Lung (tissue), 12 donors: ENCODE data around the gene YJU2. TPM values are rescaled to one million over a fixed set of nuclear protein-coding genes. Genes with fewer than 3 reads are reported as not detected.
"Not testable (repeated sequence)": the region's sequence is repeated elsewhere in the genome, so short reads cannot be mapped to it uniquely, and the experiment has no call there.

Experiments
- ATAC-seq: fragments of 200-7000 bp; cut with Tn5 transposase; one replicate; pipeline ENCODE4 v1.9.1; 2020; ENCODE audit warnings: moderate number of reproducible peaks; ENCODE audit not compliant: insufficient read depth, low FRiP score
- DNase-seq, 3 donors: peaks; one replicate each; pipeline ENCODE4 v3.0.0-alpha.2; 2013 to 2017
- H3K27ac ChIP-seq, 2 donors: one replicate each; pipeline ENCODE4 v1.5.1; 2013; ENCODE audit warnings: mild to moderate bottlenecking in 2 of 2, moderate library complexity in 2 of 2, control low read depth in 1 of 2, inconsistent platforms in 1 of 2, low read depth in 1 of 2, low read length in 1 of 2
- H3K27me3 ChIP-seq, 3 donors: one replicate each; pipeline ENCODE4 v1.5.1; 2013; ENCODE audit warnings: low read length in 2 of 3; ENCODE audit not compliant: control insufficient read depth in 3 of 3, insufficient read depth in 3 of 3
- H3K36me3 ChIP-seq, 4 donors: one replicate each; pipeline ENCODE4 v1.5.1; 2013; ENCODE audit warnings: low read length in 4 of 4, mild to moderate bottlenecking in 1 of 4, moderate library complexity in 1 of 4; ENCODE audit not compliant: control insufficient read depth in 4 of 4, insufficient read depth in 4 of 4
- H3K4me1 ChIP-seq, 5 donors: one replicate each; pipeline ENCODE4 v1.5.1; 2013; ENCODE audit warnings: low read length in 5 of 5, mild to moderate bottlenecking in 2 of 5, moderate library complexity in 1 of 5; ENCODE audit not compliant: control insufficient read depth in 5 of 5, insufficient read depth in 5 of 5
- H3K4me3 ChIP-seq: one replicate; pipeline ENCODE4 v1.5.1; 2013; ENCODE audit warnings: mild to moderate bottlenecking, control low read depth, moderate library complexity
- H3K9ac ChIP-seq, 2 donors: one replicate each; pipeline ENCODE4 v1.5.1; 2013; ENCODE audit warnings: low read length in 2 of 2, control low read depth in 1 of 2; ENCODE audit not compliant: insufficient read depth in 1 of 2
- H3K9me3 ChIP-seq, 4 donors: one replicate each; pipeline ENCODE4 v1.5.1; 2013; ENCODE audit warnings: low read length in 3 of 4, mild to moderate bottlenecking in 1 of 4, moderate library complexity in 1 of 4; ENCODE audit not compliant: control insufficient read depth in 4 of 4, insufficient read depth in 3 of 4
- WGBS, 2 donors: extraction: QIAGEN DNeasy Blood & Tissue Kit; methylation state at CpG; one replicate each; pipeline ENCODE4 v1.1.7; 2013; 5-methylcytosine and 5-hydroxymethylcytosine counted together
- polyA plus RNA-seq, 2 donors: library from polyadenylated mRNA; stranded (reverse); fragments of 200-250 nt; gene quantifications; one replicate each; pipeline ENCODE4 v1.2.1, GENCODE V29; 2013
- total RNA-seq, 2 donors: library from RNA; depleted of rRNA in 1 of 2; stranded (reverse); fragments of >200 nt in 1 of 2; gene quantifications; one replicate each; pipeline ENCODE4 v1.2.1, GENCODE V29; 2014 to 2021
- TF ChIP-seq, protein P1 (sequence below): IDR thresholded peaks from 2 replicates; pipeline ENCODE4 v1.5.1; 2012; ENCODE audit warnings: mild to moderate bottlenecking; ENCODE audit errors: control extremely low read depth, extremely low read depth
- donor health status: control.
- donor health status: control.
- donor health status: Bipolar disorder and iron deficiency.
- donor health status: healthy.
- donor health status: DM: yes; HTN: yes; CAD: no.

The YJU2 gene
- total and polyA plus RNA-seq, 4 donors = 11.2 to 44.2 (median 26.5) TPM

DNA sequence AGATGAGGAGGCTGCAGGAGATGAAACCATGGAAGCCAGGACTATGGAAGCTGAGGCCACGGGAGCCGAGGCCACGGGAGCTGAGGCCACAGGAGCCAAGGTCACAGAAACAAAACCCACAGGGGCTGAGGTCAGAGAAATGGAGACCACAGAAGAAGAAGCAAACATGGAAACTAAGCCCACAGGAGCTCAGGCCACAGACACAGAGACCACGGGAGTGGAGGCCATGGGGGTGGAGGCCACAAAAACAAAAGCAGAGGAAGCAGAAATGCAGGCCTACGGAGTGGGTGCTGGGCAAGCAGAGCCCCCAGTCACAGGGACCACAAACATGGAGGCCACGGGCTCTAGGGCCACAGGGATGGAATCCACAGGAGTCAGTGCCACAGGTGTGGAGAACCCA lies 30.0 kb upstream of the YJU2 start:
- WGBS, 2 donors = 80 to 85% methylated on average over 6 of the region's 6 CpGs
- H3K27ac ChIP-seq = no peak overlapping the region
- no peaks in the 10 kb centered on the region for H3K36me3 ChIP-seq
- TF ChIP-seq, protein P1, sequence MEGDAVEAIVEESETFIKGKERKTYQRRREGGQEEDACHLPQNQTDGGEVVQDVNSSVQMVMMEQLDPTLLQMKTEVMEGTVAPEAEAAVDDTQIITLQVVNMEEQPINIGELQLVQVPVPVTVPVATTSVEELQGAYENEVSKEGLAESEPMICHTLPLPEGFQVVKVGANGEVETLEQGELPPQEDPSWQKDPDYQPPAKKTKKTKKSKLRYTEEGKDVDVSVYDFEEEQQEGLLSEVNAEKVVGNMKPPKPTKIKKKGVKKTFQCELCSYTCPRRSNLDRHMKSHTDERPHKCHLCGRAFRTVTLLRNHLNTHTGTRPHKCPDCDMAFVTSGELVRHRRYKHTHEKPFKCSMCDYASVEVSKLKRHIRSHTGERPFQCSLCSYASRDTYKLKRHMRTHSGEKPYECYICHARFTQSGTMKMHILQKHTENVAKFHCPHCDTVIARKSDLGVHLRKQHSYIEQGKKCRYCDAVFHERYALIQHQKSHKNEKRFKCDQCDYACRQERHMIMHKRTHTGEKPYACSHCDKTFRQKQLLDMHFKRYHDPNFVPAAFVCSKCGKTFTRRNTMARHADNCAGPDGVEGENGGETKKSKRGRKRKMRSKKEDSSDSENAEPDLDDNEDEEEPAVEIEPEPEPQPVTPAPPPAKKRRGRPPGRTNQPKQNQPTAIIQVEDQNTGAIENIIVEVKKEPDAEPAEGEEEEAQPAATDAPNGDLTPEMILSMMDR = no peak
- no peaks in the 10 kb centered on the region for H3K9me3 ChIP-seq
- H3K4me1 ChIP-seq = no peaks in the 10 kb centered on the region
- H3K9ac ChIP-seq = no peak overlapping the region
- ATAC-seq = no peak
- H3K4me3 ChIP-seq = no peak overlapping the region
- peaks cover 0 to 3% (median 0%) of the 10 kb centered on the region in 3 donors for H3K27me3 ChIP-seq
- DNase-seq = no peak

DNA sequence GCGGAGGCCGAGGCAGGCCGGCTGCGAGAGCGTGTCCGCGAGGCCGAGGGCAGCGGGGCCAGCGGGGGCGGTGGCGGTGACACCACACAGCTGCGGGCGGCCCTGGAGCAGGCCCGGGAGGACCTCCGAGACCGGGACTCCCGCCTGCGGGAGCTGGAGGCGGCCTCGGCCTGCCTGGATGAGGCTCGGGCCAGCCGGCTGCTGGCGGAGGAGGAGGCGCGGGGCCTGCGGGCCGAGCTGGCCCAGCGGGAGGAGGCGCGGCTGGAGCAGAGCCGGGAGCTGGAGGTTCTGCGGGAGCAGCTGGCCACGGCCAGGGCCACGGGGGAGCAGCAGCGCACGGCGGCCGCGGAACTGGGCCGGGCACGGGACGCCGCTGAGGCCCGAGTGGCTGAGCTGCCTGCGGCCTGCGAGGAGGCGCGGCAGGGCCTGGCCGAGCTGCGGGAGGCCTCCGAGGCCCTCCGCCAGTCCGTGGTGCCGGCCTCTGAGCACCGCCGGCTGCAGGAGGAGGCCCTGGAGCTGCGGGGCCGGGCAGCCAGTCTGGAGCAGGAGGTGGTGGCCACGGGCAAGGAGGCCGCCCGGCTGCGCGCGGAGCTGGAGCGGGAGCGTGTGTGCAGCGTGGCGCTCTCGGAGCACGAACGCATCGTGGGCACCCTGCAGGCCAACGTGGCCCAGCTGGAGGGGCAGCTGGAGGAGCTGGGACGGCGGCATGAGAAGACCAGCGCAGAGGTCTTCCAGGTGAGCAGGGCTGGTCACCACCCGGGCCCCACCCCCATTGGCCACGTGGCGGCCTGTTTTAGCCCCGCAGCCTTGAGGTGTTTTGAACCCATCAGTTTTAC lies 29.2 kb upstream of the YJU2 start:
- H3K27ac ChIP-seq = no peak overlapping the region
- no peaks in the 10 kb centered on the region for H3K36me3 ChIP-seq
- WGBS, 2 donors = 96% methylated on average over 75 to 81 of the region's 81 CpGs
- H3K9me3 ChIP-seq = no peaks in the 10 kb centered on the region
- no peaks in the 10 kb centered on the region for H3K4me1 ChIP-seq
- TF ChIP-seq, protein P1 = no peak
- ATAC-seq = no peak
- DNase-seq = no peak
- no peak overlapping the region for H3K4me3 ChIP-seq
- H3K9ac ChIP-seq = no peak overlapping the region
- peaks cover 0 to 3% (median 0%) of the 10 kb centered on the region in 3 donors for H3K27me3 ChIP-seq

DNA sequence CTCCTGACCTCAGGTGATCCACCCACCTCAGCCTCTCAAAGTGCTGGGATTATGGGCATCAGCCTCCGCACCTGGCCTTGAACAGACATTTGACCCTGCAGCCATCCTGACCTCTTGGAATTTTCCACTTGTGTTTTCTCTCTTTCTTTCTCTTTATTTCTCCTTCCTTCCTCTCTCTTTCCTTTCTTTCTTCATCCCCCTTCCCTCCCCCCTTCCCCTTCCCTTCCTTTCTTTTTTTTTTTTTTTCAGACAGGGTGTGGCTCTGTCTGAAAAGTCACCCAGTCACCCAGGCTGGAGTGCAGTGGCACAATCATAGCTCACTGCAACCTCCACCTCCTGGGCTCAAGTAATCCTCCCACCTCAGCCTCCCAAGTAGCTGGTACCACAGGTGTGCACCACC lies 28.4 kb upstream of the YJU2 start:
- H3K4me3 ChIP-seq, DNase-seq, H3K27me3 ChIP-seq, H3K9me3 ChIP-seq, H3K9ac ChIP-seq, H3K4me1 ChIP-seq, H3K27ac ChIP-seq, H3K36me3 ChIP-seq, ATAC-seq: not testable (repeated sequence)
- 91 to 93% methylated on average over 1 of the region's 1 CpG for WGBS, 2 donors

DNA sequence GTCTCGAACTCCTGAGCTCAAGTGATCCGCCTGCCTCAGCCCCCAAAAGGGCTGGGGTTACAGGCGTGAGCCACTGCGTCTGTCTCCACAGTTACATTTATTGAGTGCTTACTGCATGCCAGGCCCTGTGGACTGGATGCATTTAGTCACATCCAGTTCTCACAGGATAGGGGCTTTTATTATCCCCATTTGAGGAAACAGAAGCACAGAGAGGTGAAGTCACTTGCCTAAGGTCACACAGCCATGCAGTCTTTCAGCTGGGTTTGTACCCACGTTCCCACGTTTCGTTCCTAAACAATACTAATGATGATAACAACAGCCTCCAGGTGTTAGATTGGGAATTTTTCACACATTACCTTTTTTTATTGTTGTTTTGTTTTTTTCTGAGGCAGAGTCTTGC lies 26.7 kb upstream of the YJU2 start:
- DNase-seq (no peak), ATAC-seq (no peak)
- H3K9me3 ChIP-seq = no peaks in the 10 kb centered on the region
- WGBS, 2 donors = 94 to 96% methylated on average over 7 of the region's 7 CpGs
- TF ChIP-seq, protein P1 = no peak
- H3K36me3 ChIP-seq = no peaks in the 10 kb centered on the region
- no peaks in the 10 kb centered on the region for H3K27me3 ChIP-seq
- H3K27ac ChIP-seq = no peak overlapping the region
- H3K4me3 ChIP-seq = no peak overlapping the region
- H3K4me1 ChIP-seq = no peaks in the 10 kb centered on the region
- no peak overlapping the region for H3K9ac ChIP-seq
